Effector memory CD8-positive, alpha-beta T cell (primary cell): ENCODE results near the gene STK39.

Experiments used
- ATAC-seq: fragments of 150-1000 bp; cut with Tn5 transposase; replicated peaks from 2 replicates; pipeline ENCODE4 v1.10.0; 2021; ENCODE audit warnings: mild to moderate bottlenecking, moderate library complexity
- DNase-seq, 3 experiments: peaks; one replicate each; pipeline ENCODE4 v3.0.0; 2021
- H3K27ac Mint-ChIP-seq, 2 donors: one replicate each; pipeline ENCODE4 v1.8.0; 2022; ENCODE audit warnings: mild to moderate bottlenecking in 2 of 2, mixed read lengths in 2 of 2, moderate library complexity in 2 of 2
- H3K27me3 Mint-ChIP-seq, 2 donors: one replicate each; pipeline ENCODE4 v1.8.0; 2022; ENCODE audit warnings: mixed read lengths in 2 of 2
- H3K36me3 Mint-ChIP-seq: one replicate; pipeline ENCODE4 v1.8.0; 2022; ENCODE audit warnings: mild to moderate bottlenecking, moderate library complexity, mixed read lengths; ENCODE audit not compliant: insufficient read depth
- H3K4me1 Mint-ChIP-seq, 2 donors: one replicate each; pipeline ENCODE4 v1.8.0; 2022; ENCODE audit warnings: low read depth in 2 of 2, mixed read lengths in 2 of 2
- H3K4me3 Mint-ChIP-seq, 2 donors: one replicate each; pipeline ENCODE4 v1.8.0; 2022; ENCODE audit warnings: mild to moderate bottlenecking in 2 of 2, mixed read lengths in 2 of 2, moderate library complexity in 2 of 2
- H3K9me3 Mint-ChIP-seq, 2 donors: one replicate each; pipeline ENCODE4 v1.8.0; 2022; ENCODE audit warnings: mixed read lengths in 2 of 2

The STK39 gene

GRCh38 chr2:168182550-168183249 lies 64.7 kb downstream of the STK39 start:
- Mint-ChIP-seq H3K27ac (peak overlapping the region; percentile 16 to 17), H3K4me1 (peaks cover 31 to 67% of the 10 kb centered on the region in 2 donors), H3K27me3 (no peaks in the 10 kb centered on the region), H3K36me3 (no peaks in the 10 kb centered on the region), H3K9me3 (no peaks in the 10 kb centered on the region), H3K4me3 (no peak overlapping the region)
- no peak for DNase-seq
- ATAC-seq = no peak

GRCh38 chr2:168181825-168182224 lies 65.6 kb downstream of the STK39 start:
- H3K27ac Mint-ChIP-seq = peak overlapping the region in 1 of 2 donors; percentile 44
- H3K9me3 Mint-ChIP-seq = no peaks in the 10 kb centered on the region
- no peak overlapping the region for H3K4me3 Mint-ChIP-seq
- no peaks in the 10 kb centered on the region for H3K36me3 Mint-ChIP-seq
- no peak for DNase-seq
- ATAC-seq = no peak
- H3K27me3 Mint-ChIP-seq = no peaks in the 10 kb centered on the region
- H3K4me1 Mint-ChIP-seq = peaks cover 37 to 70% of the 10 kb centered on the region in 2 donors

GRCh38 chr2:168180914-168181313 lies 66.5 kb downstream of the STK39 start:
- no peak overlapping the region for H3K27ac Mint-ChIP-seq
- H3K4me3 Mint-ChIP-seq = no peak overlapping the region

GRCh38 chr2:168180483-168180882 lies 66.9 kb downstream of the STK39 start:
- no peak overlapping the region for H3K4me3 Mint-ChIP-seq
- H3K9me3 Mint-ChIP-seq = no peaks in the 10 kb centered on the region
- no peak for ATAC-seq
- no peak for DNase-seq
- H3K36me3 Mint-ChIP-seq = no peaks in the 10 kb centered on the region
- no peaks in the 10 kb centered on the region for H3K27me3 Mint-ChIP-seq
- no peak overlapping the region for H3K27ac Mint-ChIP-seq
- H3K4me1 Mint-ChIP-seq = peaks cover 42 to 64% of the 10 kb centered on the region in 2 donors

More at GRCh38 chr2:168180914-168181313, 66.5 kb downstream of the STK39 start:
- no peaks in the 10 kb centered on the region for H3K27me3 Mint-ChIP-seq
- no peaks in the 10 kb centered on the region for H3K9me3 Mint-ChIP-seq
- H3K4me1 Mint-ChIP-seq = peaks cover 44 to 68% of the 10 kb centered on the region in 2 donors
- ATAC-seq = no peak
- no peaks in the 10 kb centered on the region for H3K36me3 Mint-ChIP-seq
- no peak for DNase-seq

GRCh38 chr2:168179592-168179991 lies 67.8 kb downstream of the STK39 start:
- Mint-ChIP-seq H3K36me3 (no peaks in the 10 kb centered on the region), H3K4me1 (peaks cover 45 to 60% of the 10 kb centered on the region in 2 donors)
- ATAC-seq = no peak

GRCh38 chr2:168178520-168179324 lies 68.7 kb downstream of the STK39 start:
- H3K36me3 Mint-ChIP-seq = peaks cover under 1% of the 10 kb centered on the region
- peak overlapping the region in 1 of 2 donors; percentile 19 for H3K4me3 Mint-ChIP-seq
- peak overlapping the region in 1 of 2 donors; percentile 17 for H3K27ac Mint-ChIP-seq
- peaks cover 47 to 60% of the 10 kb centered on the region in 2 donors for H3K4me1 Mint-ChIP-seq
- DNase-seq = no peak
- no peaks in the 10 kb centered on the region for H3K27me3 Mint-ChIP-seq
- H3K9me3 Mint-ChIP-seq = no peaks in the 10 kb centered on the region
- no peak for ATAC-seq

More at GRCh38 chr2:168179592-168179991, 67.8 kb downstream of the STK39 start:
- Mint-ChIP-seq H3K4me3 (no peak overlapping the region), H3K27me3 (no peaks in the 10 kb centered on the region), H3K27ac (no peak overlapping the region), H3K9me3 (no peaks in the 10 kb centered on the region)
- DNase-seq = no peak

- ATAC-seq (no peak), DNase-seq (no peak)
- Mint-ChIP-seq H3K27ac (peak overlapping the region in 1 of 2 donors; percentile 69), H3K4me3 (peak overlapping the region; percentile 5 to 21), H3K27me3 (no peaks in the 10 kb centered on the region), H3K4me1 (peaks cover 32 to 49% of the 10 kb centered on the region in 2 donors), H3K9me3 (no peaks in the 10 kb centered on the region), H3K36me3 (peaks cover 6% of the 10 kb centered on the region)
These were observed 71.0 kb downstream of the STK39 start for GRCh38 chr2:168176402-168176801.

GRCh38 chr2:168175469-168175868 lies 71.9 kb downstream of the STK39 start:
- no peak for ATAC-seq
- no peaks in the 10 kb centered on the region for H3K9me3 Mint-ChIP-seq
- H3K4me3 Mint-ChIP-seq = no peak overlapping the region
- H3K4me1 Mint-ChIP-seq = peaks cover 38 to 55% of the 10 kb centered on the region in 2 donors
- peaks cover 9% of the 10 kb centered on the region for H3K36me3 Mint-ChIP-seq
- no peak overlapping the region for H3K27ac Mint-ChIP-seq
- no peaks in the 10 kb centered on the region for H3K27me3 Mint-ChIP-seq
- no peak for DNase-seq

- H3K36me3 Mint-ChIP-seq = peaks cover 9% of the 10 kb centered on the region
- peak; percentile 15 to 41 (median 26) for DNase-seq
- H3K9me3 Mint-ChIP-seq = no peaks in the 10 kb centered on the region
- peak overlapping the region; percentile 69 to 70 for H3K4me3 Mint-ChIP-seq
- H3K27ac Mint-ChIP-seq = peak overlapping the region; percentile 65 to 84
- ATAC-seq = peak; percentile 99
- H3K27me3 Mint-ChIP-seq = no peaks in the 10 kb centered on the region
- H3K4me1 Mint-ChIP-seq = peaks cover 41 to 60% of the 10 kb centered on the region in 2 donors
These were observed 72.6 kb downstream of the STK39 start for GRCh38 chr2:168174756-168175155.

- peaks cover 9% of the 10 kb centered on the region for H3K36me3 Mint-ChIP-seq
- peaks cover 33 to 59% of the 10 kb centered on the region in 2 donors for H3K4me1 Mint-ChIP-seq
- H3K4me3 Mint-ChIP-seq = no peak overlapping the region
- ATAC-seq = no peak
- no peaks in the 10 kb centered on the region for H3K27me3 Mint-ChIP-seq
- DNase-seq = no peak
- no peaks in the 10 kb centered on the region for H3K9me3 Mint-ChIP-seq
- no peak overlapping the region for H3K27ac Mint-ChIP-seq
These were observed 75.3 kb downstream of the STK39 start for GRCh38 chr2:168172071-168172470.

GRCh38 chr2:168171059-168171762 lies 76.2 kb downstream of the STK39 start:
- H3K4me1 Mint-ChIP-seq = peaks cover 35 to 60% of the 10 kb centered on the region in 2 donors
- no peak overlapping the region for H3K4me3 Mint-ChIP-seq
- no peaks in the 10 kb centered on the region for H3K9me3 Mint-ChIP-seq
- no peak for ATAC-seq
- H3K27me3 Mint-ChIP-seq = no peaks in the 10 kb centered on the region
- peak overlapping the region in 1 of 2 donors; percentile 42 for H3K27ac Mint-ChIP-seq
- DNase-seq = no peak
- H3K36me3 Mint-ChIP-seq = peaks cover 9% of the 10 kb centered on the region

GRCh38 chr2:168169097-168169745 lies 78.2 kb downstream of the STK39 start:
- H3K36me3 Mint-ChIP-seq = peaks cover 10% of the 10 kb centered on the region
- ATAC-seq (no peak), DNase-seq (no peak)
- H3K27me3 Mint-ChIP-seq = no peaks in the 10 kb centered on the region
- peaks cover 31 to 56% of the 10 kb centered on the region in 2 donors for H3K4me1 Mint-ChIP-seq
- H3K9me3 Mint-ChIP-seq = no peaks in the 10 kb centered on the region
- H3K4me3 Mint-ChIP-seq = no peak overlapping the region
- peak overlapping the region in 1 of 2 donors; percentile 88 for H3K27ac Mint-ChIP-seq
